AG09309 (cell line): ENCODE results near the gene RBMS1.
"Not testable (repeated sequence)": the region's sequence is repeated elsewhere in the genome, so short reads cannot be mapped to it uniquely, and the experiment has no call there.

Source experiments
- DNase-seq: peaks from one replicate; pipeline ENCODE4 v3.0.0-alpha.2; 2010; ENCODE audit warnings: low read depth
- H3K4me3 ChIP-seq: 2 replicates; pipeline ENCODE4 v1.5.1; 2011; ENCODE audit warnings: mild to moderate bottlenecking, low read depth, low read length, moderate library complexity; ENCODE audit not compliant: control insufficient read depth
- TF ChIP-seq, protein P1 (sequence below): IDR thresholded peaks from 2 replicates; pipeline ENCODE4 v1.5.1; 2011; ENCODE audit warnings: mild to moderate bottlenecking, low read depth, low read length, inconsistent platforms; ENCODE audit not compliant: insufficient read depth, control insufficient read depth; ENCODE audit errors: missing control alignments

The RBMS1 gene

DNA sequence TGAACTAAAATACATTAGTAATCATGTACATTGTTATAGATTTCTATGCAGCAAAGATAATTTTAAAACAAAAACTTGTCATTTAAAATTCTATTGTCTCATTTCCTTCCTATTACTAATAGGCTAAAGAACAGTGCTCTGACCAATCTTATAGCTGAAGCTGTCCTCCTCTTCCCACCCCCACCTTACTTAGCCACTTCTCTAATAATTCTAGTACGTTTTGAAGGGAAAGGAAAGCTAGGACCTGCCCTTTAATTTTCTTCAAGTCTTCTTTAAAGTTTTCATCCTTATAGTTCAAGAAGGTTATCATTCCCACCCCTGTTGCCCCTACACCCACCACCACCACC lies 121.6 kb downstream of the RBMS1 start:
- TF ChIP-seq, protein P1, sequence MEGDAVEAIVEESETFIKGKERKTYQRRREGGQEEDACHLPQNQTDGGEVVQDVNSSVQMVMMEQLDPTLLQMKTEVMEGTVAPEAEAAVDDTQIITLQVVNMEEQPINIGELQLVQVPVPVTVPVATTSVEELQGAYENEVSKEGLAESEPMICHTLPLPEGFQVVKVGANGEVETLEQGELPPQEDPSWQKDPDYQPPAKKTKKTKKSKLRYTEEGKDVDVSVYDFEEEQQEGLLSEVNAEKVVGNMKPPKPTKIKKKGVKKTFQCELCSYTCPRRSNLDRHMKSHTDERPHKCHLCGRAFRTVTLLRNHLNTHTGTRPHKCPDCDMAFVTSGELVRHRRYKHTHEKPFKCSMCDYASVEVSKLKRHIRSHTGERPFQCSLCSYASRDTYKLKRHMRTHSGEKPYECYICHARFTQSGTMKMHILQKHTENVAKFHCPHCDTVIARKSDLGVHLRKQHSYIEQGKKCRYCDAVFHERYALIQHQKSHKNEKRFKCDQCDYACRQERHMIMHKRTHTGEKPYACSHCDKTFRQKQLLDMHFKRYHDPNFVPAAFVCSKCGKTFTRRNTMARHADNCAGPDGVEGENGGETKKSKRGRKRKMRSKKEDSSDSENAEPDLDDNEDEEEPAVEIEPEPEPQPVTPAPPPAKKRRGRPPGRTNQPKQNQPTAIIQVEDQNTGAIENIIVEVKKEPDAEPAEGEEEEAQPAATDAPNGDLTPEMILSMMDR, result no peak
- DNase-seq, result no peak
- no peak overlapping the region for H3K4me3 ChIP-seq

GRCh38 chr2:160371251-160372009 lies 122.2 kb downstream of the RBMS1 start:
- TF ChIP-seq, protein P1, result no peak
- no peak overlapping the region for H3K4me3 ChIP-seq
- no peak for DNase-seq

DNA sequence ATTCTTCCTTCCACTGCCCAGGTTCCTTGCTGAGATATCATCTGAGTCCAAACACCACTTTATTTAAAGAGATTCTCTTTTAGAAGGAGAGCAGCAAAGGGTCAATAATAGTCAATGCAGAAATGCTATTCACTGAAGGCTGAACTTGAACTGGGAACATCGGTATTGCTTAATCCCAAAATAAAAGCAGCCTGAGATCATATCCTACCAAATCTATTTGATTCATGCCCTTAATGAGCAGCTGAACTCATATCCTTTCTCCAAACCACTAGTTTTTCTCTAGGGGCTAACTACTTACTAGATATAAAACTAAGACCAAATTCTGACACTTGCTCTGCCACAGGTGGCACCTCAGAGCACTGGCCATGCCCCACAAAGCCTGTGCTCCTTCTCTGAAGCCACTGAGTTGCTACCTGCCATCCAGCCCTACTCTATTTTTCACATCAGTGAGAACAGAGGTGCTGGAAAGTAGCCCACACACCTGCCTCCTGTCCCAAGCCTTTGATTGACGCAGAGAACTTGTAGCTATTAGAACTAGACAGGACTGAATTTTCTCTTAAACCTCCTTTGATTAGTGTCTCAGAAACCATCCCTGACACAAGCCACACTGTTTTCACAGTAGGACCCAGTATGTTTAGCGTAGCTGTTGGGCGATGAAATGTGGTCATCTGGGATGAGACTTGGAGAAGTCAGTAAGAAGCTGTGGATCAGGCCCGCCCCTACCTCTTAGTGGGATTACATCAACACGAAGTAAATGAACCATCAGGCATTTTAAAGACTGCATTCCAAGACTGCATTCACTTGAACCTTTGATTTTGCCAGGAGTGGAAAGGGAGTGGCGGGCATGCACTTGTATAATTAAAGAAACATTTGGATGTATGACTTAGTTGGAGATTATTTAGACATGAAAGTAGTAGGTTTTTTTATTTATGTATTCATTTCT lies 124.3 kb downstream of the RBMS1 start:
- DNase-seq, result no peak
- TF ChIP-seq, protein P1, result no peak
- H3K4me3 ChIP-seq, result no peak overlapping the region

DNA sequence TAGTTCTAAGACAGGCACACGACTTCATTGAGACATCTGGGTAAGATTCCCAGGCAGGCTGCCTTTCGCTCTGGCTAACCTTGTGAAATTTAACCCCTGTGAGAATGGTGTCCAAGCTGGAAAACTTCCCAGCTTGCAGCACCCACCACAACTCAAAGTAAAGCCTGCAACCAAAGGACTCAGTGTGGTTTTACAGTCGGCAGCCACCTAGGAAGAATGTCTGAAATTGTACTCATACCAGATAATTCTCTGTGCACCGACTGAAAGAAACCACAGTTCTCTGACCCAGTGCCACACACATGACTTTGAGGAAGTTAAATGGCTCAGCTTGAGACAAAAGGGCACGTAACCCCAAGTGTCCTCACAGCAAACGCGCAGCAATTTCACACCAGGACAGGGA lies 125.7 kb downstream of the RBMS1 start:
- peak; percentile 96 for DNase-seq
- H3K4me3 ChIP-seq, result no peak overlapping the region
- TF ChIP-seq, protein P1, result no peak

DNA sequence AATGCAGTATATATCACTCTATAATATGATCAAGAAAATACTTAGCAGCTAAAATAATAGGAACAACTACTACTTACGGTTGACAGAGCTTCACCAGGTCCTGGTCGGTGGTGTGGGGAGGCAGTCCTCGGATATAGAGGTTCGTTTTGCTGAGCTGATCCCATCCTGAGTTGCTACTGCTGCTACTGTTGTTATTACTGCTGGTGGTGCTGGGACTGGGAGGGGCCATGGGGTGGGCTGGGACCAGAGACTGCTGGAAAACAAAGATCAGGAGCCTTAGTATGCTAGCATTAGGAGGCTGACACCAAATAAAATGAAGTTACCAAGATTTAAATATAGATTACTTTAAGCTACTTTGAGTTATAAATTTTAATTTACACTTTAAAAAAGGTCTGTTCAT lies 126.5 kb downstream of the RBMS1 start:
- not testable (repeated sequence) for DNase-seq, H3K4me3 ChIP-seq

DNA sequence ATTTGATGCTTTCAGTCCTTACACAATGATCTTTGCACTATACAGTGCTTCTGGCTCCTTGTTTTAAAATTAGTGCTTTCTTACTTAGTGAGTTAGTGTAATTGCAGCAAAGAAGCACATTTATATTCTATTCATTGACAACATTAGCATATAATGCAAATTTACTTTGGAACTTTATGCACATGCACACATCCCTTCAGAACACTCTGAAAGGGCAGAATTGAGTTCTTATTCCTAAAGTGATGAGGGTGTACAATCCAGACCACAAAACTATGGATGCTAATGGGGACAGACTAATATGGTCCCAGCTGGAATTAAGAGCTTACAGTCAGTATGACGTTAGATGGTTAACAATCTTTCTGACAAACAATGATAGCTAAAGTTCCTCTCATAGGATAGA lies 127.1 kb downstream of the RBMS1 start:
- no peak overlapping the region for H3K4me3 ChIP-seq
- no peak for DNase-seq
- TF ChIP-seq, protein P1, result no peak
